Omental fat pad (tissue), 4 donors: ENCODE measurements around the gene MLH3. TPM values are rescaled to one million over a fixed set of nuclear protein-coding genes. Genes with fewer than 3 reads are reported as not detected.

ENCODE experiments used
- ATAC-seq: fragments of 150-250 bp; one replicate; pipeline ENCODE4 v1.9.1; 2016; ENCODE audit warnings: mild to moderate bottlenecking, moderate library complexity; ENCODE audit not compliant: low FRiP score
- DNase-seq: peaks from one replicate; pipeline ENCODE4 v3.0.0-alpha.2; 2019; ENCODE audit warnings: low spot score
- total RNA-seq, 4 donors: library from RNA; depleted of rRNA; stranded (reverse); fragments of >200 nt; gene quantifications; one replicate each; pipeline ENCODE4 v1.1.0, GENCODE V29; 2016
- TF ChIP-seq, protein P1 (sequence below), 3 donors: fragments of 450-650 bp; IDR thresholded peaks; one replicate each; pipeline ENCODE4 v1.5.1; 2016 to 2017; ENCODE audit warnings: antibody characterized with exemption in 3 of 3, mild to moderate bottlenecking in 3 of 3, moderate library complexity in 2 of 3

MLH3 gene
- total RNA-seq, 4 donors from 2014 or later = 20.4 to 47.1 (median 24.4) TPM

GRCh38 chr14:75091251-75091650, 40.0 kb upstream of the MLH3 start:
- TF ChIP-seq, protein P1, sequence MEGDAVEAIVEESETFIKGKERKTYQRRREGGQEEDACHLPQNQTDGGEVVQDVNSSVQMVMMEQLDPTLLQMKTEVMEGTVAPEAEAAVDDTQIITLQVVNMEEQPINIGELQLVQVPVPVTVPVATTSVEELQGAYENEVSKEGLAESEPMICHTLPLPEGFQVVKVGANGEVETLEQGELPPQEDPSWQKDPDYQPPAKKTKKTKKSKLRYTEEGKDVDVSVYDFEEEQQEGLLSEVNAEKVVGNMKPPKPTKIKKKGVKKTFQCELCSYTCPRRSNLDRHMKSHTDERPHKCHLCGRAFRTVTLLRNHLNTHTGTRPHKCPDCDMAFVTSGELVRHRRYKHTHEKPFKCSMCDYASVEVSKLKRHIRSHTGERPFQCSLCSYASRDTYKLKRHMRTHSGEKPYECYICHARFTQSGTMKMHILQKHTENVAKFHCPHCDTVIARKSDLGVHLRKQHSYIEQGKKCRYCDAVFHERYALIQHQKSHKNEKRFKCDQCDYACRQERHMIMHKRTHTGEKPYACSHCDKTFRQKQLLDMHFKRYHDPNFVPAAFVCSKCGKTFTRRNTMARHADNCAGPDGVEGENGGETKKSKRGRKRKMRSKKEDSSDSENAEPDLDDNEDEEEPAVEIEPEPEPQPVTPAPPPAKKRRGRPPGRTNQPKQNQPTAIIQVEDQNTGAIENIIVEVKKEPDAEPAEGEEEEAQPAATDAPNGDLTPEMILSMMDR (IDR thresholded peaks at IDR 0.05) = no peak
- DNase-seq = no peak
- no peak for ATAC-seq

GRCh38 chr14:75090353-75090752, 39.1 kb upstream of the MLH3 start:
- ATAC-seq = no peak
- DNase-seq = no peak
- TF ChIP-seq, protein P1 (IDR thresholded peaks at IDR 0.05) = no peak

DNA sequence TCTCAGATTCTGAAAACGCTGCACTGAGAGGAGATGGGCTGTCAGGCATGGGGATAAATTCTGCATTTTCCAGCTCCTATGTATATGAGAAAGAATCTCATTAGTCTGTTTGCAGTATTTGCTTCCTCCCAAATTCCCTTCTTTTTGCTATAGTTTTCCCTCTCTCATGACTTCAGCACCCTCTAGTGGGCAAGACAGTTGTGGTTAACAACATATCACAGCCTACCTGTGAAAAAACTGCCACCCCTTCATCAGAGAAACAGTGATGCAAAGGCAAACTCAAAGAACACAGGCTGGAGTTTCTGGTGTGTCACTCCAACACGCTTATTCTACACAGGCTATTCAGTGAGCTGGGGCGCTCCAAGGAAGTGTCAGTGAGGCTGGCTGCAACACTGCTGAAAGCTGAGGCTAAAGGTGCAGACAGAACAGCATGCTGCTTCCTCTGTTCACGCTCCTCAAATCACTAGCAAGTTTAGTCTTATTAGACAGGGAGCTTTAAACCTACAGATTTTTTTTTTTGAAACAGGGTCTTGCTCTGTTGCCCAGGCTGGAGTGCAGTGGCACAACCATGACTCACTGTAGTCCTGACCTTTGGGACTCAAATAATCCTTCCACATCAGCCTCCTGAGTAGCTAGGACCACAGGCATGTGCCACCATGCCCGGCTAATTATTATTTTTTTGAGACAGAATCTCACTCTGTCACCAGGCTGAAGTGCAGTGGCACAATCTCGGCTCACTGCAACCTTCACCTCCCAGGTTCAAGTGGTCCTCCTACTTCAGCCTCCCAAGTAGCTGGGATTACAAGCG, 37.5 kb upstream of the MLH3 start:
- ATAC-seq (peak; percentile 48), DNase-seq (no peak)
- TF ChIP-seq, protein P1 (IDR thresholded peaks at IDR 0.05) = no peak

GRCh38 chr14:75088153-75088552, 36.9 kb upstream of the MLH3 start:
- TF ChIP-seq, protein P1 (IDR thresholded peaks at IDR 0.05) = no peak
- DNase-seq (no peak), ATAC-seq (peak; percentile 28)

DNA sequence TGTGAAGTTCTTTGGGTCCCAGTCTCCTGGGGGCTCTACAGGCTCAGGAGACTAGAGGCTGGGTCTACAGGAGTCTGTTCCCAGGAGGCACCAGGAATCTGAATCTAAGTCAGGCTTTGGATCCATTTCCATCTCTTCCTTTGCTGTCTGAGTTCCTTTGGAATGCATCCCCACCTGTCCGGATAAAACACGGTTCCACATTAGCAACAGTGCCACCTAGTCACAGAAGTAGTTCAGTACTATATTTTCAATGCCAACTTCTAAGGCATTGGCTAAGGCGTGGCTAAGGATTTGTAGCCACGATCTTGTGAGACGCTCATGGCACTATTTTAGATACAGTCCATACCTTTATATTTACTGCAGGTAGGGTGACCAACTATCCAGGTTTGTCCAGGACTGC, 33.2 kb upstream of the MLH3 start:
- TF ChIP-seq, protein P1 (IDR thresholded peaks at IDR 0.05) = no peak
- DNase-seq (no peak), ATAC-seq (no peak)

DNA sequence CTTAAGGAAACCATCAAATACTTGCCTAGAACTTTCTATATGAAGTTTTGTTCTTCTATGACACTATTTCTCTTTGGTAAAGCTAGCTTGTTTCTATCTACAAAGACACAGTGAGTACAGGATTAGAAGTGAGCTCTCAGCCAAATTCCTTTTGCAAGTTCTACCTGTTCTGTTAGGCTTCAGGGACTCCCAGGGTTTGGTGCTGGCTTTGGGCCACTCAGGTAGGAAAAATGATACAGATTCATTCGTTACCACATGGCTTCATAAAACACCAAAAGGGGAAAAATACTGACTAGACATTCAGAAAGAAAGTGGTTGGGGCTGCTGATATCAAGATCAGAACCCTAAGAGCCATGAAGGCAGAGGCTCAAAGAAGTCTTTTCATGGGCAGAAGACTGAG, 32.0 kb upstream of the MLH3 start:
- TF ChIP-seq, protein P1 (IDR thresholded peaks at IDR 0.05) = no peak
- no peak for ATAC-seq

DNA sequence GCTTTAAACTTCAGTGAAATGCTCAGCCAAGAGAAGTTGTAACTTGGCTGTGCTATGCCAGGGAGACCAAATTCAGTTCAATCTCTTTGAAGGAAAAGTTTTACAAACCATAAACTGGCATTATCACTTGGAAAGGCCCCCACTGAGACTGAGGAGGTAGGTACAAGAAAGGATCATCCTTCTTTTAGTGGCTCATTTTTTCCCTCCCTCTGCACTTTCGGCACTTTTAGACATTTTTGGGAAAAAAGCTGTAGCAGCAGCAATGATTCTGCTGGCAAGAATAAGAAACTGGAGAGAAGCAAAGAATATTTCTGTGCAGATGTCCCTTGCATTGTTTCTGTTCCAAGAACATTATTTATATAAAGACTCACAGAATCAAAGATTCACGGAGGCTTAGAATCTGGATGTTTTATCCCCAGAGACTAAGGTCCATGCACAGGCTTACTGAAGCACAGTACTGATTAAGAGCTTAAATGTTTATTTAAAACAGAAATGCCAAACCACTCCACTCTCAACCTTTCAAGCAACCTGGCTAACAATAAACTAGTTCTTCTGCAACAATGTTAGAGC, 30.5 kb upstream of the MLH3 start:
- ATAC-seq (no peak), DNase-seq (no peak)
- TF ChIP-seq, protein P1 (IDR thresholded peaks at IDR 0.05) = no peak

More for the DNA sequence above, 32.0 kb upstream of the MLH3 start:
- DNase-seq = no peak
